GM12864 (cell line): ENCODE measurements around the gene TRERF1.

Experiments
- DNase-seq: peaks from one replicate; pipeline ENCODE4 v3.0.0-alpha.2; 2011; ENCODE audit warnings: low read depth
- H3K4me3 ChIP-seq: 2 replicates; pipeline ENCODE4 v1.5.1; 2011; ENCODE audit warnings: mild to moderate bottlenecking, low read depth, low read length, control low read depth
- TF ChIP-seq, protein P1 (sequence below): IDR thresholded peaks from 2 replicates; pipeline ENCODE4 v1.5.1; 2011; ENCODE audit warnings: low read depth, mild to moderate bottlenecking, moderate library complexity, low read length, control low read depth, inconsistent platforms; ENCODE audit errors: missing control alignments

The TRERF1 gene

DNA sequence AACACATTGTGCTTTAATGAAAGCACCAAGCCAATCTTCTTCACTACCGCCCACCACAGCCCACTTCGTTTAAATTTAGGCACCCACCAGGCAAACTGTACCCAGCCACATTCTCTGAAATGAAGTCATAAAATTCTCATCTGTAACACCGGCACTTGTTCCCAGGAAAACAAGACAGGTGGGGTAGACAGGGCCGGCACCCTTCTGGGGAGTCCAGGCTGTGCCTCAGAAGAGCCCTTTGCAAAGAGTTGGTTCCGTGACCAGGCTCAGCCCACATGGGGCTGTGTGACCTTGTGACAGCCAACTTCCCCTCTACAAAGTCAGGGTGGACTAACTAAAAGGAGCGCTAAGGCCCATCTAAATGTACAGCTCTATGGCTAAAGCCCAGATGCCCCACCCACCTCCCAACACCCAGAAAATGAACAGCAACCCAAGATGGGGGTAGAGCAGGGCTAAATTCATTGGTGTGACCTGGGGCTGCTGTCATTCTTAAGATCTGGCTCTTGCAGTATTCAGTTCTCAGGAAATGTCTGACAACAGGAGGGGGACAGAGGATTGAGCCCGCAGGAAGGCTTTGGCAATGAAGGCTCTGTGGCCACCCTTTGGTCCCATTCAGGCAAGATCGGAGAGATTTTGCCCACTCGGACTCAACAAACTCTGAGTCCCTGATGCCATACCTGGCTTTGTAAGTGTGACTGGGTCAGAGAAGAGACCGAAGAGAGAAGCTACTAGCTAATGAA, 56.7 kb downstream of the TRERF1 start:
- TF ChIP-seq, protein P1, sequence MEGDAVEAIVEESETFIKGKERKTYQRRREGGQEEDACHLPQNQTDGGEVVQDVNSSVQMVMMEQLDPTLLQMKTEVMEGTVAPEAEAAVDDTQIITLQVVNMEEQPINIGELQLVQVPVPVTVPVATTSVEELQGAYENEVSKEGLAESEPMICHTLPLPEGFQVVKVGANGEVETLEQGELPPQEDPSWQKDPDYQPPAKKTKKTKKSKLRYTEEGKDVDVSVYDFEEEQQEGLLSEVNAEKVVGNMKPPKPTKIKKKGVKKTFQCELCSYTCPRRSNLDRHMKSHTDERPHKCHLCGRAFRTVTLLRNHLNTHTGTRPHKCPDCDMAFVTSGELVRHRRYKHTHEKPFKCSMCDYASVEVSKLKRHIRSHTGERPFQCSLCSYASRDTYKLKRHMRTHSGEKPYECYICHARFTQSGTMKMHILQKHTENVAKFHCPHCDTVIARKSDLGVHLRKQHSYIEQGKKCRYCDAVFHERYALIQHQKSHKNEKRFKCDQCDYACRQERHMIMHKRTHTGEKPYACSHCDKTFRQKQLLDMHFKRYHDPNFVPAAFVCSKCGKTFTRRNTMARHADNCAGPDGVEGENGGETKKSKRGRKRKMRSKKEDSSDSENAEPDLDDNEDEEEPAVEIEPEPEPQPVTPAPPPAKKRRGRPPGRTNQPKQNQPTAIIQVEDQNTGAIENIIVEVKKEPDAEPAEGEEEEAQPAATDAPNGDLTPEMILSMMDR: no peak
- no peak for DNase-seq
- H3K4me3 ChIP-seq: no peak overlapping the region

DNA sequence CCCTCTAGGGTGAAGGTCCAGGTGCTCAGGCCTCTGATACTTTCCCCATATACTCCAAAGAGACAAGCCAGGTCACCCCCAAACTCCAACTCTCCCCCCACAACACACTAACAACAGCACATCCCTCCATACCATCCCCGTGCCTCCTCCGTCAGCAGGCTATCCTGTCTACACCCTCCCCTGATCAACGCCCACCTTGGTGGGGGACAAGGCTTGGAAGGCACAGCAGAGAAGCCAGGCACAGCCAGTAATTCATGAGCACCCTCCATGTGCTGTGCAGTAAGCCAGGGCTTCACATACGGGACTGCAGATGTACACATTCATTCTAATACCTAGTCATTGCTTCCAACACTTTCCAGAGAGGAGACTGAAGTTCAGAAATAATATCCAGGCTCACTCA, 57.6 kb downstream of the TRERF1 start:
- TF ChIP-seq, protein P1: no peak
- DNase-seq: no peak
- no peak overlapping the region for H3K4me3 ChIP-seq

DNA sequence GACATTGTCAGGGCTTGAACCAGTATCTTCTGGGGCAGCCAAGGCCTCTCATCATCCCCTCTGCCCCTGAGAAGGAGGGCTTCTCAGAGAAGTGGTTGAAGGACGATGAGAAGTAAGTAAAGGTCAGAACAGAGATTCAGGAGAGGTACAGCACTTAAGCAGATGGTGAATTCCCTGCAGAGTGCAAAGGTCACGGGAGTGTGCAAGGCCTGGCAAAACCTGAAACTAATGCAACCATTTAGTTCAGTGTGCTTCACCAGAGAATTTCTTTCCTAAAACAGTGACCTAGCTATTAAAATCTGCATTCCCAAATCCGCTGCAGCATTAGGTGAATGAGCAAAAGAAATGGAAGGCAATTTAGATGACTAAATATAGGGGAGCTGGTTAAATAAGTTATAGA, 58.4 kb downstream of the TRERF1 start:
- no peak for DNase-seq
- H3K4me3 ChIP-seq: no peak overlapping the region
- TF ChIP-seq, protein P1: no peak

DNA sequence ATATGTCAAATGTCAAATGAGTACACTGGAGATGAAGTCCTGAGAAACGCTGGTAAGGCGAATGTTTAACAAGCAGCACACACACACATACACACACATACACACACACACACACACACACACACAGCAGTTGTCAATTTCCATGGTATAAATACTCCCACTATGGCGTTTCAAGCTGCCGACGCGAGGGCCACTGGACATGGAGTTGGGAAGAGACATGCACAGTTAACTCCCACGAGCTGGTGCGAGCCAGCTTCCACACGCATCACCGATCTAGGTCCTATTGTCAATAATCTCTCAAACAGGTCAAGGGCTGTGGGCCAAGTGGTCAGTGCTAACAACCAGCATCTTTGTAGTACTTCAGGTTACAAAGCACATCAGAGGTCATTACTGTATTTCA, 58.9 kb downstream of the TRERF1 start:
- TF ChIP-seq, protein P1: no peak

DNA sequence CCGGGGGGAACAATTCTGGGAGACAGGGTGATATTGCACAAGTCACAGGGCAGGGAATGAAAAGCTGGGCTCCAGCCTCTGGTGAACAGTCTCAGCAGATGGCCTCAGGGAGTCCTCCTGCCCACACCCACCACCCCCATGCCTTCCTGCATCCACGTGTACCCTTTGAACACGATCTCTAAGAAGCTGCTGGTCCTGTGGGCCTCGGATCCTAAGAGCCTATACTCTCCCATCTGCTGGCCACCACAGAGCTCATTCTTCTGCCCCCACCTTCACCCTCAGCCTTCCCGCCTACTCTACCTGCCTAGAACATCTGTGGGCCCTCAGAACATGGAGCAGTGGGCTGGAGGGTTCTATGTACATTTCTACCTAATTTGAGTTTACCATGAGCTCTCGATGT, 60.3 kb downstream of the TRERF1 start:
- no peak for DNase-seq
- no peak overlapping the region for H3K4me3 ChIP-seq
- TF ChIP-seq, protein P1: no peak

More for the DNA sequence above, 58.9 kb downstream of the TRERF1 start:
- H3K4me3 ChIP-seq: no peak overlapping the region
- no peak for DNase-seq

DNA sequence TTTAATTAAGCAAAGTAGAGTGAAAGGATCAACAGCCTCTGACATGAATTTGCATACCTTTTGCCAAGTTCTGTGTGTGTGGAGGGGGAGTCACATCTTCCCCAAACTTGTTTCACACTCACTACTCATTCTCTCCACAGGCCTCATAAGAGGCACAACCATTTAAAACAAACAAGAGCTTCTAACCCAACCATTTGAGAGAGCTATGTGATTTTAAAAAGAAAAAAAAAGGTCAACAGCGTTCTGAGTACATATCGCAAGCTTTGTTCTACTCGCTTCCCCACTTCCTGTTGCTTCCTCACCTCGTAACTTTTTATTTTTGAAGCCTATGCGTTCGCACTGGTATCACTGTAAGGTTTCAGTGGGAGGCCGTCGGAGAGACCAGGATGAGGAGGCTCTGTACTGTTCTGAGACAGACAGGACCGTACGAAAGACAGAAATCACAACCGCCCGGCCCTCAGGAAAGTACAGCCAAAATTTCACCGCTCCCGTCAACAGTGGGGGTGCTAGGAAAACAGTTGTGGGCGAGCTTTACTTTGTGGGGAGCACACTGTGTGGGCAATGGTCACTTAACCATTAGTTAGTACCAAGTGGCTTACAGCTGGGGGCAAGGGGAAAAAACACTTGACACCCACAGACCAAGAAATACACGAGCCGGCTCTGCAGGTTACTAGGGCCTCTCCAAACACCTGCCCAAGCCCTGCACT, 61.3 kb downstream of the TRERF1 start:
- peak overlapping the region; percentile 13; the same call in 1 of the 2 replicates for H3K4me3 ChIP-seq
- TF ChIP-seq, protein P1: no peak
- DNase-seq: no peak
